ENCODE measurements around the gene WNK3.

DNA sequence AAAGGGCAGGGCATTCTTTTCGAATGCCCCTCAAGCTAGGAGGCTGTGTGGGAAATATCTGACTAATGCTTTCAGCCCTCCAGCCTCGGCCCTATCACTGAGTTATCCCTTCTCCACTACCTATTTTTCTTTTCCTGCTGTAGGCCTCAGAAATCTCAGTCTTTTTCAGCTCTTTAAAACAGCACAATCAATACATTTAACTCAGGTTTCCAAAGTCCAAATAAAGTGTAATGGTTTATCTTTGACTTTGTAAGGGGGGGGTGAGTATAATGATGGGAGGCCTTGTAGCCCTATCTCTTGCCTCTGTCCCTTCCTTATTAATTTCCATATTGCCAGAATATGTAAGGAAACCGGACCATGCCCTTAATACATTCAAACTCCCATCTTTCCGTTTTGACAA, 1.6 kb upstream of the WNK3 start:
- no peak for TF ChIP-seq CTCF (IDR thresholded peaks at IDR 0.05; ENCODE audit: poor library complexity)
- no peak for TF ChIP-seq EZH2 (IDR thresholded peaks at IDR 0.05; ENCODE audit: borderline replicate concordance)

Measured in hepatocyte (in vitro differentiated cells).